ENCODE results near the gene SP140.

DNA sequence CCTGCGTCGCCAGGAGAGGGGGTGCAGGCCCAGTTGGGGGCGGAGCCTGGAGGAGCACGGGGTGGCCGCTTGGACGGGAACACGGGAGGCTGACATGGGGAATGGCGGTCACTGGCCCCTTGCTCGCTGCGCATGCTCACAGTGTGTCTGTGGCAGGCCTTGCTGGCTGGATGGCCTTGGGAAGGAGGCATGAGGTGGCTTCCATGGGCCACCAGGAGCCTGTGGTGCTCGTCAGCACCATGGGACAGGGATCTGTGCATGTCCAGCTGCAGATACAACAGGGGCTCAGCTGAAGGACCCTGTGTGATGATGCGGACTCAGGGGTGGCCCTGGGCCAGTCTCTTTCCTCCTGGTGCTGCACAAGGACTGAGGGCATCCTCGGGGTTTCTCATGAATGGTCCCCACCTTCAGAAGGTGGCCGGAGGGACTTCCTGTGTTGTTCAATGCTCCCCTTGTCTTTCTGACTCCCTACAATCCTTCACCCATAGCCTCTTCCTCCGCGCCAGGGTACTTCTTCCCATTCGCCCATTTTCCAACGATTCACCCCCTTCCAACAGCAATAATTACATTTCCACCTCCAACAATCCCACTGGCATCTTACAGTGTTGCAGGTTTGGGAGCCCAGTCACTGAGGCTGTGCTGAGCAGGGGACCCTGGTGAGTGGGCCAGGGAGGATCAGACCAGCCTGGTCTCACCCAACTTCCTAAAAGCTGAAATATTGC lies 98.0 kb downstream of the SP140 start:
- TF ChIP-seq STAT3 (IDR thresholded peaks at IDR 0.05; ENCODE audit: low read depth, low read length), result no peak
- no peak for TF ChIP-seq RBBP5 (conservative IDR thresholded peaks at IDR 0.05)
- TF ChIP-seq ETV6 (conservative IDR thresholded peaks at IDR 0.05 in 1 of 2, IDR thresholded peaks at IDR 0.05 in 1 of 2; ENCODE audit: borderline replicate concordance in 1 of 2, low read depth in 1 of 2), result no peak
- no peak for TF ChIP-seq RCOR1 (conservative IDR thresholded peaks at IDR 0.05; ENCODE audit: low read depth, low read length)
- TF ChIP-seq JUNB (IDR thresholded peaks at IDR 0.05), result no peak
- TF ChIP-seq MTA2 (IDR thresholded peaks at IDR 0.05; ENCODE audit: low read depth), result no peak
- TF ChIP-seq EP300 (IDR thresholded peaks at IDR 0.05; ENCODE audit: borderline replicate concordance in 1 of 2, control insufficient read depth in 1 of 2, low read depth in 2 of 2, low read length in 2 of 2), result no peak
- TF ChIP-seq, protein P1, sequence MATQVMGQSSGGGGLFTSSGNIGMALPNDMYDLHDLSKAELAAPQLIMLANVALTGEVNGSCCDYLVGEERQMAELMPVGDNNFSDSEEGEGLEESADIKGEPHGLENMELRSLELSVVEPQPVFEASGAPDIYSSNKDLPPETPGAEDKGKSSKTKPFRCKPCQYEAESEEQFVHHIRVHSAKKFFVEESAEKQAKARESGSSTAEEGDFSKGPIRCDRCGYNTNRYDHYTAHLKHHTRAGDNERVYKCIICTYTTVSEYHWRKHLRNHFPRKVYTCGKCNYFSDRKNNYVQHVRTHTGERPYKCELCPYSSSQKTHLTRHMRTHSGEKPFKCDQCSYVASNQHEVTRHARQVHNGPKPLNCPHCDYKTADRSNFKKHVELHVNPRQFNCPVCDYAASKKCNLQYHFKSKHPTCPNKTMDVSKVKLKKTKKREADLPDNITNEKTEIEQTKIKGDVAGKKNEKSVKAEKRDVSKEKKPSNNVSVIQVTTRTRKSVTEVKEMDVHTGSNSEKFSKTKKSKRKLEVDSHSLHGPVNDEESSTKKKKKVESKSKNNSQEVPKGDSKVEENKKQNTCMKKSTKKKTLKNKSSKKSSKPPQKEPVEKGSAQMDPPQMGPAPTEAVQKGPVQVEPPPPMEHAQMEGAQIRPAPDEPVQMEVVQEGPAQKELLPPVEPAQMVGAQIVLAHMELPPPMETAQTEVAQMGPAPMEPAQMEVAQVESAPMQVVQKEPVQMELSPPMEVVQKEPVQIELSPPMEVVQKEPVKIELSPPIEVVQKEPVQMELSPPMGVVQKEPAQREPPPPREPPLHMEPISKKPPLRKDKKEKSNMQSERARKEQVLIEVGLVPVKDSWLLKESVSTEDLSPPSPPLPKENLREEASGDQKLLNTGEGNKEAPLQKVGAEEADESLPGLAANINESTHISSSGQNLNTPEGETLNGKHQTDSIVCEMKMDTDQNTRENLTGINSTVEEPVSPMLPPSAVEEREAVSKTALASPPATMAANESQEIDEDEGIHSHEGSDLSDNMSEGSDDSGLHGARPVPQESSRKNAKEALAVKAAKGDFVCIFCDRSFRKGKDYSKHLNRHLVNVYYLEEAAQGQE (IDR thresholded peaks at IDR 0.05; ENCODE audit: low read depth, low read length), result no peak
- TF ChIP-seq, protein P2, sequence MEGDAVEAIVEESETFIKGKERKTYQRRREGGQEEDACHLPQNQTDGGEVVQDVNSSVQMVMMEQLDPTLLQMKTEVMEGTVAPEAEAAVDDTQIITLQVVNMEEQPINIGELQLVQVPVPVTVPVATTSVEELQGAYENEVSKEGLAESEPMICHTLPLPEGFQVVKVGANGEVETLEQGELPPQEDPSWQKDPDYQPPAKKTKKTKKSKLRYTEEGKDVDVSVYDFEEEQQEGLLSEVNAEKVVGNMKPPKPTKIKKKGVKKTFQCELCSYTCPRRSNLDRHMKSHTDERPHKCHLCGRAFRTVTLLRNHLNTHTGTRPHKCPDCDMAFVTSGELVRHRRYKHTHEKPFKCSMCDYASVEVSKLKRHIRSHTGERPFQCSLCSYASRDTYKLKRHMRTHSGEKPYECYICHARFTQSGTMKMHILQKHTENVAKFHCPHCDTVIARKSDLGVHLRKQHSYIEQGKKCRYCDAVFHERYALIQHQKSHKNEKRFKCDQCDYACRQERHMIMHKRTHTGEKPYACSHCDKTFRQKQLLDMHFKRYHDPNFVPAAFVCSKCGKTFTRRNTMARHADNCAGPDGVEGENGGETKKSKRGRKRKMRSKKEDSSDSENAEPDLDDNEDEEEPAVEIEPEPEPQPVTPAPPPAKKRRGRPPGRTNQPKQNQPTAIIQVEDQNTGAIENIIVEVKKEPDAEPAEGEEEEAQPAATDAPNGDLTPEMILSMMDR (IDR thresholded peaks at IDR 0.05 in 2 of 3, conservative IDR thresholded peaks at IDR 0.05 in 1 of 3; ENCODE audit: control insufficient read depth in 2 of 3, extremely low read depth in 1 of 3, insufficient read depth in 1 of 3, low read depth in 3 of 3, low read length in 3 of 3), result peak in 2 of 3 experiments; percentile 24 to 40; a peak in 2 of 6 replicates
- no peak for TF ChIP-seq TAF1 (IDR thresholded peaks at IDR 0.05; ENCODE audit: borderline replicate concordance, low read depth, low read length)
- no peak for TF ChIP-seq BMI1 (IDR thresholded peaks at IDR 0.05; ENCODE audit: borderline replicate concordance)

Data from GM12878 (cell line).